ENCODE results near the gene TPM1.

Gene TPM1

GRCh38 chr15:63084806-63085205 is 42.3 kb downstream of the TPM1 start:
- no peak for DNase-seq (ENCODE audit: low spot score)
- TF ChIP-seq, protein P1, sequence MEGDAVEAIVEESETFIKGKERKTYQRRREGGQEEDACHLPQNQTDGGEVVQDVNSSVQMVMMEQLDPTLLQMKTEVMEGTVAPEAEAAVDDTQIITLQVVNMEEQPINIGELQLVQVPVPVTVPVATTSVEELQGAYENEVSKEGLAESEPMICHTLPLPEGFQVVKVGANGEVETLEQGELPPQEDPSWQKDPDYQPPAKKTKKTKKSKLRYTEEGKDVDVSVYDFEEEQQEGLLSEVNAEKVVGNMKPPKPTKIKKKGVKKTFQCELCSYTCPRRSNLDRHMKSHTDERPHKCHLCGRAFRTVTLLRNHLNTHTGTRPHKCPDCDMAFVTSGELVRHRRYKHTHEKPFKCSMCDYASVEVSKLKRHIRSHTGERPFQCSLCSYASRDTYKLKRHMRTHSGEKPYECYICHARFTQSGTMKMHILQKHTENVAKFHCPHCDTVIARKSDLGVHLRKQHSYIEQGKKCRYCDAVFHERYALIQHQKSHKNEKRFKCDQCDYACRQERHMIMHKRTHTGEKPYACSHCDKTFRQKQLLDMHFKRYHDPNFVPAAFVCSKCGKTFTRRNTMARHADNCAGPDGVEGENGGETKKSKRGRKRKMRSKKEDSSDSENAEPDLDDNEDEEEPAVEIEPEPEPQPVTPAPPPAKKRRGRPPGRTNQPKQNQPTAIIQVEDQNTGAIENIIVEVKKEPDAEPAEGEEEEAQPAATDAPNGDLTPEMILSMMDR (IDR thresholded peaks at IDR 0.05; ENCODE audit: extremely low read depth, missing control alignments) = no peak

- DNase-seq (ENCODE audit: low spot score) = no peak
- TF ChIP-seq, protein P1 (IDR thresholded peaks at IDR 0.05; ENCODE audit: extremely low read depth, missing control alignments) = no peak
Observed at GRCh38 chr15:63085289-63085688, 42.7 kb downstream of the TPM1 start.

DNA sequence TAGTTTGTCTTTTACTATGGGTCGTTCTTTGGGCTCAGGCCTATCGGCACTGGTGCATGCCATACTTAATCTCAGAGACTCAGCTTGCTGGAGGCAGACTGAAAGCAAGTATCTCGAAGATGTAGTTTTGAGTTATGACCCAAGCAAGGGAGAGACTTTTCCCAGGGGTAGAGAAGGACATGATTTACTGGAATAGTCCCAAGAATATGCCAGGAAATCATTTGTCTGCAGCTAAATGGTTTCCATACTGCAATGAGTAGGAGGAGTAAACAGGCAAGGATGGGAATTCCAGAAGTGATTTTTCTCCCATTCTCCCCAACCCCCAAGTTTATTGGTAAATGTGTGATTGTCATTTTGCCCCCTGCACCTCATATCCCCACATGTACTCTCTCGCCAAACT is 43.7 kb downstream of the TPM1 start:
- no peak for DNase-seq (ENCODE audit: low spot score)
- TF ChIP-seq, protein P1 (IDR thresholded peaks at IDR 0.05; ENCODE audit: extremely low read depth, missing control alignments) = no peak

DNA sequence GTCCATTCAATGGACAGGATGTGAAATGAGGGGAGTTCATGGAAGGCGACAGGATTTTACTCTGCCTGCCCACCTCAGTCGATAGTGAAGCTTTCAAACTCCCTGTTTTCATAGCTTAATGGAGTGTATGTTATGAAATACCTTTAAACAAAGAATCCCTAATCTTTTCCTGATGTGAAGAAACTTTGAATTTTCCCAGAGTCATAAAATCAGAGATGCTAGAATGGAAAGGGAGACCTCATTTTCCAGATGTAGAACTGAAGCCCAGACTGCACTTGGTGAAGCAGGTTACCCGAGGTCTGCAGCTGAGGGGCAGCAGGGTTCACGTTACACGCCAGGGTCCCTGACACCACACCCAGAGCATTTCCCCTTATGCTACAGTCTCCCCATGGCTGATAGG is 44.4 kb downstream of the TPM1 start:
- no peak for DNase-seq (ENCODE audit: low spot score)
- TF ChIP-seq, protein P1 (IDR thresholded peaks at IDR 0.05; ENCODE audit: extremely low read depth, missing control alignments) = no peak

DNA sequence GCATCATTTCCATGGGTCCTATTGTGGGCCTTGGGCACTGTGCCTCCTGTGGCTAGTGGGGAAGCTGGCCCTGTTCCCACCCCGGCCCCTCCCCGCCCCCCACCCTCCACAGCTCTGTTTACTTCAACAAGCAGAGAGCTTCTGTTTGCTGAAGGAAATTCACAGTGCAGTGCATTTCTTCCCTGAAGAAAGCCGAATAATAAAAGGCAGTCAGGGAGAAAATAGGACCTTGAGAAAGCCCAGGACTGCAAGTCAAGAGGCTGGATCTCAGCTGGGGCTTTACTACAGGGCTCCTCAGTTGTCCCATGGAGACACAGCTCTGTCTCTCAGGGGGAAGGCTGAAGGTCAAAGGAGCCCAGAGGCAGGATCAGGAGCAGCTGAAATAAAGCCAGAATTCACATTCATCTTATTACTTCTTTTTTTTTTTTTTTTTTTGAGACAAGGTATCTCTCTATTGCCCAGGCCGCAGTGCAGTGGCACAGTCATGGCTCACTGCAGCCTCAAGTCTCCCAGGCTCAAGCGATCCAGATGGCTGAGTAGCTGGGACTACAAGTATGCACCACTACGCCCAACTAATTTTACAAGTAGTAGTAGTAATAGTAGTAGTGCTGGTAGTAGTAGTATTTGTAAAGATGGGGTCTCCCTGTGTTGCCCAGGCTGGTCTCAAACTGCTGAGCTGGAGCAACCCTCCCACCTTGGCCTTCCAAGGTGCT is 46.1 kb downstream of the TPM1 start:
- no peak for DNase-seq (ENCODE audit: low spot score)
- TF ChIP-seq, protein P1 (IDR thresholded peaks at IDR 0.05; ENCODE audit: extremely low read depth, missing control alignments) = no peak

- TF ChIP-seq, protein P1 (IDR thresholded peaks at IDR 0.05; ENCODE audit: extremely low read depth, missing control alignments) = no peak
- no peak for DNase-seq (ENCODE audit: low spot score)
Observed at GRCh38 chr15:63089260-63090043, 46.9 kb downstream of the TPM1 start.

- no peak for DNase-seq (ENCODE audit: low spot score)
- TF ChIP-seq, protein P1 (IDR thresholded peaks at IDR 0.05; ENCODE audit: extremely low read depth, missing control alignments) = no peak
Observed at GRCh38 chr15:63090472-63090871, 47.9 kb downstream of the TPM1 start.

All from GM20000 (cell line).